Measurements from ENCODE around the gene RPN2. TPM values are rescaled to one million over a fixed set of nuclear protein-coding genes. Genes with fewer than 3 reads are reported as not detected.

Gene RPN2
- total RNA-seq, 1 donor from 2014 or later: 128 TPM

GRCh38 chr20:37179683-37180524 lies 774 bp downstream of the RPN2 start:
- DNase-seq (ENCODE audit: low spot score) (no peak), ATAC-seq (peak; percentile 1)

DNA sequence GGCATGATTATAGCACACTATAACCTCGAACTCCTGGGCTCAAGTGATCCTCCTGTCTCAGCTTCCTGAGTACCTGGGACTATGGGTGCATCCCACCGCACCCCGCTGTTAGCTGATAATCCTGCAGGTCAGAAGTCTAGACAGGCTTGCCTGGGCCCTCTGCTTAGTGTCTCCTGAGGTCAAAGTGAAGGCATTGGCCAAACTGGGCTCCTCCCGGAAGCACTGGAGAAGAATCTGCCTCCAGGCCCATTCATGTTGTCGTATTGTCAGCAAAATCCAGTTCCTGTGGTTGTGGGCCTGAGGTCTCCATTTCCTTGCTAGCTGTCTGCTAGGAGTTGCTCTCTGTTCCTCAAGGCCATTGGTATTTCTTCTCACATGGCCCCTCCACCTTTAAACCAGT lies 6.6 kb downstream of the RPN2 start:
- DNase-seq (ENCODE audit: low spot score) (no peak), ATAC-seq (peak; percentile 51)

DNA sequence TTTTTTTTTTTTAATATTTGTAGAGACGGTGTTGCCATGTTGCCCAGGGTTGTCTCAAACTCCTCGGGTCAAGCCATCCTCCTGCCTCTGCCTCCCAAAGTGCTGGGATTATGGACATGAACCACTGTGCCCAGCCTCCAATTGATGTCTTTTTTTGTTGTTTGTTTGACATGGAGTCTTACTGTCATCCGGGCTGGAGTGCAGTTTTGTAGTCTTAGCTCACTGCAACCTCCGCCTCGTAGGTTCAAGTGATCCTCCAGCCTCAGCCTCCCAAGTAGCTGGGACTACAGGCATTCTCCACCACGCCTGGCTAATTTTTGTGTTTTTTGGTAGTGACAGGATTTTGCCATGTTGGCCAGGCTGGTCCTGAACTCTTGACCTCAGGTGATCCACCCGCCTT lies 9.7 kb downstream of the RPN2 start:
- DNase-seq (ENCODE audit: low spot score) (no peak), ATAC-seq (no peak)

- ATAC-seq (no peak), DNase-seq (ENCODE audit: low spot score) (no peak)
Observed at GRCh38 chr20:37189416-37190016, 10.4 kb downstream of the RPN2 start.

- ATAC-seq (no peak), DNase-seq (ENCODE audit: low spot score) (no peak)
Observed at GRCh38 chr20:37190354-37191112, 11.4 kb downstream of the RPN2 start.

DNA sequence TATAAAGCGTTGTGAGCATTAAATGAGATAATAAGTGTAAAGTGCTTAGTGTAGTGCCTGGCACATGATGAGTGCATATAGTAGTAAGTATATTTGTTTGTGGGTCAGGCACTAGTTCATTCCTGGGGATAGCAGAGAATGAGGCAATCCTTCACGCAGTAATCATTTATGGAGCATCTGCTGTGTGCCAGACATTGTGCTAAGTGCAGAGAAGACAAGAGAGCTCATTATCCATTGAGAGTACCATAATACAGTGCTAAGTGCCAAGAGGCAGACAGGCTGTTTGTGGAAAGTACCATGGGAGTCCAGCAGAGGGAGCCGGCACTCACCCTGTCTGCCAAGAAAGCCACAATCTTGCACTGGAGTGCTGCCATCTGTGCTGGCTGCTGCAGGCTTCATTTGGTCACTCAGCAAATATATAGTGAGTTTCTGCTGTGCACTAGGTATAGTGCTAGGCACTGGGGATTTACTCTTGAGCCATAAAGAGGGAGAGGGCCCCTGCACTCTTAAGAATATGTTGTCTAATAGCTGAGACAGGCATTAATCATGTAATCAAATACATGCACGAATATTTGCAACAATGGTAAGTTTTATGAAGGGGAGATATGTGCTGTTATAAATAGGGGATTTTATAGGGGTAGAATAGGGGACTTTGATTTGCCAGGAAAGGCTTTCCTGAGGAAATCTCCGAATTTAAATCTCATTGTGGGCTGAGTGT lies 13.2 kb downstream of the RPN2 start:
- ATAC-seq: peak; percentile 97

GRCh38 chr20:37193226-37193625 lies 14.1 kb downstream of the RPN2 start:
- ATAC-seq: no peak
- peak; percentile 16 for DNase-seq (ENCODE audit: low spot score)

More for the DNA sequence above, 13.2 kb downstream of the RPN2 start:
- DNase-seq (ENCODE audit: low spot score): peak; percentile 91

DNA sequence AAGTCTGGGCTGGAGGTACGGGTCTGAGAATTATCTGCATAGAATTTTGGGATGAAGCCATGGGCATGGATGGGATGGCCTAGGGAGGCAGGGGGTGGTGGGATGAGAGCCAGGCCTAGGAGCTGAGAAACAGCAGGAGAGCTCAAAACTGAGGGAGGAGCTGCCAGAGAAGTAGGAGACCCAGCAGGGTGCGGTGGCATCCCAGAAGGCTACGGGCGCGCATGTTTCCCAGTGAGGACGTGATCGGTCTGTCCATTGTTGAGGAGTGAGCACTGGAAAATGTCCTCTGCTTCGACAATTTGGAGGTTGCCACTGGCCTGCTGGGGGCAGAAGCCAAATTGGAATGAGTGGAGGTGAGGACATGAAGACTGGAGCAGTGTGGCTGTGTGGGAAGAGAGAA lies 14.7 kb downstream of the RPN2 start:
- no peak for ATAC-seq
- DNase-seq (ENCODE audit: low spot score): peak; percentile 38

DNA sequence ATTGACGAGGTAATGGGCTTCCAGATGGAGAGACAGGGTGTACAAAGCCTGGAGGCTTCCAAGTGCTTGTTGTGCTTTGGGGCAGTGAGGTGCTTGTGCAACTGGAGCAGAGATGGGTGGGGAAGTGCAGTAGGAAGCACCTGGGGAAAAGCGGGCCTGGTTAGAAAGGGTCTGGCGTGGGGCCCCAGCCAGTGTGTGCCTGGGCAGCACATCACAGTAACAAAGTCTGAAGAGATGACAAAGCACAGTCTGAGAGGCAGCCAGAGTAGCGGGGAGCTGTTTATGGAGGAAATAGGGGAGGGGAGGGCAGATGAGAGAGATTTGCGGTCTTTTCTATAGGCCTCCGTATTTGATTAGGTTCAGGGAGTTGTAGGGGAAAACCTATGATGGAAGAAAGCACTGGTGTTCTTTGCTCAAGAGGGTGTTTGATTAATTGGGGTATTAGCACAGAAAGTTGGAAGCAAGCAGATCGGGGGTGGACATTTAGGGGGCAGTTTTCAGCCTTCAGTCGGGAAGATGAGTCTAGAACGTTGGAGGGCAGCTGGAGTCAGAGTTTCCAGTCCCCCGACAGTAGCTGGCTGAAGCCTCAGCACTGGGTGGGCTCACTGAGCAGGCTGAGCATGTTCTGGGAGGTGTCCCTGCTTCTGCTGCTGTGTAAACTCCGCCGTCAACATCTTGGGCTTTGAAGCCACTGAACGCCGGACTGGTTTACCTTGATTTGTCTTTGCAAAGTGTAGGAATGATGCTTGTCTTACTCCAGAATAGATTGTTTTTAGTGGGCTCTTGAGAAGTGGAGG lies 15.7 kb downstream of the RPN2 start:
- peak; percentile 23 for DNase-seq (ENCODE audit: low spot score)
- no peak for ATAC-seq

- DNase-seq (ENCODE audit: low spot score) (no peak), ATAC-seq (peak; percentile 44)
Observed at GRCh38 chr20:37198932-37199660, 20.0 kb downstream of the RPN2 start.

- ATAC-seq (no peak), DNase-seq (ENCODE audit: low spot score) (no peak)
Observed at GRCh38 chr20:37200376-37200775, 21.2 kb downstream of the RPN2 start.

DNA sequence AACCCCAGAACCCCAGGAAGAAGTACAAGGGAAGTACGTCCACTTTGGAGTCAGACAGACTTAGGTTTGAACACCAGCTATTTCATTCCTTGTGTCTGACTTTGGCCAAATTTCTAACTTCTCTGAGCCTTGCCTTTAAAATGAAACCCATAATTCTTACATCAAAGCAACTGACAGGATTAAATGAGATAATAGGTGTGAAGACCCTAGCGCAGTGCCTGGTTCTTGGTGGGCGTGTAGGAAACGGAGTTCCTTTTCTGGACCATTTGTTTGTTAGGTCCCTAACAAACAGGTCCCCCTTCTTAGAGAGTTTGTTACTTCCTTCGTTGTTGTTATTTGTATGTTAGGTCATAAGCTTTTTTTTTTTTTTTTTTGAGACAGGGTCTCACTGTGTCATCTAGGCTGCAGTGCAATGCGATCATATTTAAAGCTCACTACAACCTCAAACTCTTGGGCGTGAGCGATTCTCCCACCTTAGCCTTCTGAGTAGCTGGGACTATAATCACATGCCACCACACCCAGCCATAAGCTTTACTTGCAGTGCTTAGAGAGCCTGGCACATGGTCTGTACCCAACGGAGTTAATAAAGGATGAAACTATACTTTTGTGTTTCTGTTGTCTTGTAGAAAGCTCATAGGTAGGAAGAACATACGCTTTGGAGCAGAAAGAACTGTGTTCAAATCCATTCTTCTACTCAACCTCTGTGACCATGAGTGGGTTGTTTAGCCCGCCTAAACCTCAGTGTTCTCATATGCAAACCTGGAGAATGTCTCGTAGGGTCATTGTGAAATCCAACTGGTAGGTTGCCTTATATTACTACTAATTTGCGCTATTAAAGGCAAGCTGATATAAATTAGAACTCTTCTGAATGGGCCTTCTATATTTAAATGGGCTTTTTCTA lies 22.0 kb downstream of the RPN2 start:
- ATAC-seq (no peak), DNase-seq (ENCODE audit: low spot score) (no peak)

DNA sequence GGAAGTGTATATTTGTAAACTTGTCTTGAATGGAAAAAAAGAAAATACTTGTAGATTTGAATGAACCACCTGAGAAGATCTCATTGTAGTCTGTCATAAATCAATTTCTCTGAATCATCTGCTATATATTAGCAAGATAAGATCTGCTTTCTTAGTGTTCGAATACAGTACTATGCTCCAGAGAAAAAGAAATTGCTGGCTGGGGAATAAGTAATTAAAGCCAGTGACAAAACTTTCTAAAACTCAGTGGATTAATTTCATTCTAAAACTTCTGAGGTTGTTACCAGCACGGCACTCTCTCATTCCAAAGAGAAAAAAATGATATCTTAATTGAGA lies 22.7 kb downstream of the RPN2 start:
- DNase-seq (ENCODE audit: low spot score): no peak
- ATAC-seq: no peak

GRCh38 chr20:37202267-37202943 lies 23.3 kb downstream of the RPN2 start:
- ATAC-seq (peak; percentile 71), DNase-seq (ENCODE audit: low spot score) (no peak)

- no peak for DNase-seq (ENCODE audit: low spot score)
- ATAC-seq: no peak
Observed at GRCh38 chr20:37204056-37204455, 24.9 kb downstream of the RPN2 start.

DNA sequence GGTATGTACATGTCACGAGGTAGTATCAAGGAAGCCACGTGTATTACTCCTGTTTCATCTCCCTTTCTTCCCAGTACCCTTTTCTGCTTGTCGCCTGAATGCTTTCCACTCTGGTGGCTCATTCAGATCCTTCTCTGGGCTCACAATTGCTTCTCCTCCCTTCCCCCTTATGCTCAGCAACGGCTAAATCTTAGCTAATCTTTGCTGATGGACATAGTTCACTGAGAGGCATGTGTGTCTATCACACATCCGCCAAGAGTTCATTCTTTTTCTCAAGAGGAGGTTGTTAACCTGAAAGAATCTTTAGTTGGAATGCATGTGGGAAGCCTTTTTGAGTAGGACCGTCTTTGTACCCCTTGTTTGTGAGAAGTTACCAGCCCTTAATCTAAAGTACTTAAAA lies 26.0 kb downstream of the RPN2 start:
- no peak for DNase-seq (ENCODE audit: low spot score)
- no peak for ATAC-seq

DNA sequence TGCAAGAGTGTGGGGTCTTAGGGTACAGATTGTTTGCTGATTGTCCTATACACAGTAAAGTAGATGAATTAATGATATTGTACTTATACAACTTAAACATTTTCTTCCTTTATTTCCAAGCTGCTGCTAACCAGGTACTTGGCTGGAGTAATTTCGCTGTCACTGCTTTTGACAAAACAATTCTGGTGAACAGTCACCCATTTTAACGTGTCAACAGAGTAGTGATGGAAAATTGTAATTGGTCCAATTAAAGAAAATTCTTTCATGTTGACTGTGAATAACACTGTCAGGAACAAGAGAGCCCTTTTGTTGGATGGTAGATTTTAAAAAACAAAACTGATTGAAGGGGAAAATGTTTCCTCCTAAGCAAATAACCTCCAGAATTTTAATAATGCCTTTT lies 26.7 kb downstream of the RPN2 start:
- ATAC-seq (no peak), DNase-seq (ENCODE audit: low spot score) (no peak)

DNA sequence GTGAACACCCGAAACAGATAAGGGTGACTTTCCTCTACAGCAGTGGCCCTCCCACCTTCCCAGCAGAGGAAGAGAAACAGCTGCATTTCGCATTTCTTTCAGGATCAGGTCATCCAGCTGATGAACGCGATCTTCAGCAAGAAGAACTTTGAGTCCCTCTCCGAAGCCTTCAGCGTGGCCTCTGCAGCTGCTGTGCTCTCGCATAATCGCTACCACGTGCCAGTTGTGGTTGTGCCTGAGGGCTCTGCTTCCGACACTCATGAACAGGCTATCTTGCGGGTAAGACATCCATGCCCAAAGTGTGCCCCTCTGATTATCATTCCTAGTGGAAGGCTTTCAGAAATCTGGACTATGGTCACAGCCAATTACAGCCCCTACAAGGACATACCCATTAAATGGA lies 28.0 kb downstream of the RPN2 start:
- ATAC-seq: no peak
- no peak for DNase-seq (ENCODE audit: low spot score)

All from left lobe of liver (tissue), 2 donors.